ENCODE measurements around the gene ZNF488.

Gene ZNF488

DNA sequence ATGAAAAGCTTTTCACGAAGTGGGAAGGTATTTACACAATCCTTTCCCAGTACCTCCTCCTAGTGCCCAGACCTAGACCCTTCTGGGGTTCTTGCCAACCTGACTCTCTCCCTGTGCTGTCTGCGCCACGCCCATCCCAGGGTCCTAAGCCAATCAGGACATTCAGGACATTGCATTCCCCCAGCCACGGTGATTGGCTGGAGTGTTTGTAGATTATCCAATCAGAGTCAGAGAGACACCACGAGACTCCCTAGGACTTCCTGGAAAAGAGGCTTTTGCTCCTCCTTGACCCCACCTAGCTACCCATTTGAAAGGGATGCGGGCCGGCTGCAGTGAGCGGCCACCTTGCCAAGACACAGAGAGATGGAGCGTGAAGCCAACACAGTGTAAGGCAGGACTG lies 65.4 kb downstream of the ZNF488 start:
- Histone ChIP-seq H3K4me3 (ENCODE audit: low read length) (no peak overlapping the region), H2BK5ac (ENCODE audit: low read length) (no peak overlapping the region), H3K18ac (ENCODE audit: low read length) (no peak overlapping the region), H3K79me1 (ENCODE audit: low read length) (no peaks in the 10 kb centered on the region), H3K27me3 (ENCODE audit: insufficient read depth, low read length, poor library complexity) (no peaks in the 10 kb centered on the region), H3K4me1 (ENCODE audit: control insufficient read depth, low read depth, low read length) (no peaks in the 10 kb centered on the region), H2BK120ac (ENCODE audit: low read depth, low read length) (no peak overlapping the region), H3K9ac (ENCODE audit: low read length) (no peak overlapping the region), H4K5ac (ENCODE audit: low read length) (no peak overlapping the region), H2BK15ac (replicated peaks; ENCODE audit: low read depth) (no peak overlapping the region), H3K4ac (ENCODE audit: low read depth, low read length) (no peak overlapping the region), H3K4me2 (ENCODE audit: low read length) (no peak overlapping the region), H3K36me3 (ENCODE audit: control insufficient read depth, insufficient read depth, low read length) (no peaks in the 10 kb centered on the region), H3K23ac (ENCODE audit: low read length) (no peak overlapping the region), H3K27ac (ENCODE audit: low read depth, low read length) (no peak overlapping the region), H4K8ac (ENCODE audit: low read depth, low read length) (no peak overlapping the region), H3K79me2 (ENCODE audit: control insufficient read depth, insufficient read depth, low read length) (no peaks in the 10 kb centered on the region), H2AK5ac (ENCODE audit: low read length) (no peak overlapping the region), H3K56ac (ENCODE audit: low read length) (no peak overlapping the region)
- no CpG with 5 or more reads among the region's 9 CpGs for WGBS (ENCODE audit: extremely low coverage, insufficient coverage, low lambda C conversion rate)
- DNase-seq = peak; percentile 65

DNA sequence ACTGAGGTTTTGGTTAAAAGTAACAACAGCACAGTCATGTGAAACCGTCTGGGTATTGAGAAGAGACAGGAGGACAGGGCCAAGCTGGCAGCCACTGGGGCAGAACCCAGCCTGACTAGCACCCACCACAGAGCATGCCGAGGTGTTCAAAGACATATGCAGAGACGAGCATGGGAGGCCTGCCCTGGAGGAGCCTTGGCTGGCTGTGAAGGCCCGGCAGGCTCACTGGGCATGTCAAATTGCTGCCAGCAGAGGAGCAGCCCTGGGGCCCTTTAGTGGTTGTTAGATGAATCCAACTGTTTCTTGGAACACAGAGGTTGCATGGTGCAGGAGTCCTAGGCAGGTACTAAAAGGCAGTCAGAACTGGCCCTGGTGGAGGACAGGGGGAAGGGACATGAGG lies 66.8 kb downstream of the ZNF488 start:
- Histone ChIP-seq H3K79me2 (ENCODE audit: control insufficient read depth, insufficient read depth, low read length) (no peaks in the 10 kb centered on the region), H4K5ac (ENCODE audit: low read length) (no peak overlapping the region), H2BK15ac (replicated peaks; ENCODE audit: low read depth) (no peak overlapping the region), H3K23ac (ENCODE audit: low read length) (no peak overlapping the region), H3K4me3 (ENCODE audit: low read length) (no peak overlapping the region), H3K36me3 (ENCODE audit: control insufficient read depth, insufficient read depth, low read length) (no peaks in the 10 kb centered on the region), H2BK120ac (ENCODE audit: low read depth, low read length) (no peak overlapping the region), H3K4ac (ENCODE audit: low read depth, low read length) (no peak overlapping the region), H3K18ac (ENCODE audit: low read length) (no peak overlapping the region), H3K27ac (ENCODE audit: low read depth, low read length) (no peak overlapping the region), H2BK5ac (ENCODE audit: low read length) (no peak overlapping the region), H3K27me3 (ENCODE audit: insufficient read depth, low read length, poor library complexity) (no peaks in the 10 kb centered on the region), H2AK5ac (ENCODE audit: low read length) (no peak overlapping the region), H3K4me1 (ENCODE audit: control insufficient read depth, low read depth, low read length) (no peaks in the 10 kb centered on the region), H3K9ac (ENCODE audit: low read length) (no peak overlapping the region), H3K79me1 (ENCODE audit: low read length) (no peaks in the 10 kb centered on the region), H3K4me2 (ENCODE audit: low read length) (no peak overlapping the region), H4K8ac (ENCODE audit: low read depth, low read length) (no peak overlapping the region), H3K56ac (ENCODE audit: low read length) (no peak overlapping the region)
- DNase-seq = peak; percentile 18
- WGBS (ENCODE audit: extremely low coverage, insufficient coverage, low lambda C conversion rate) = no CpG with 5 or more reads among the region's 4 CpGs

DNA sequence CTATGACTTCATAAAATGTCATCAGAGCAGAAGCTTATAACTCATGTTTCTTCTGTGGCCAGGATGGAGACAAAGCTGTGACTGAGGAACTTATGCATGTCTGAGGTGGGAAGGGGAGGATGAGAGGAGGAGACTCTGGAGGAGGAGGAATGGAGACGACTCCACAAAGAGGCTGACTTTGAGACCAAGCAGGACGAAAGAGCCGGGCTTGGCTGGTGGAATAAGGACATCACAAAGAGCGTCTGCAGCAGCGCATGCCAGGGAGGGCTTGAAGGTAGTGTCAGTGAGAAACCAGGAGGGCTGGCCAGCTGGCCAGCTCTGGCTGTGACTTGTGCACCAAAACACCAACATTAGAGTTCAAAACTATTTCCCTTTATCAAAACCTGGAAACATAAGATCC lies 68.0 kb downstream of the ZNF488 start:
- WGBS (ENCODE audit: extremely low coverage, insufficient coverage, low lambda C conversion rate) = no CpG with 5 or more reads among the region's 5 CpGs
- H3K9ac ChIP-seq (ENCODE audit: low read length) = no peak overlapping the region
- H2AK5ac ChIP-seq (ENCODE audit: low read length) = no peak overlapping the region

More for the DNA sequence above, 68.0 kb downstream of the ZNF488 start:
- Histone ChIP-seq H3K4me1 (ENCODE audit: control insufficient read depth, low read depth, low read length) (no peaks in the 10 kb centered on the region), H2BK120ac (ENCODE audit: low read depth, low read length) (no peak overlapping the region), H3K23ac (ENCODE audit: low read length) (no peak overlapping the region), H3K4me2 (ENCODE audit: low read length) (no peak overlapping the region), H3K18ac (ENCODE audit: low read length) (no peak overlapping the region), H3K4ac (ENCODE audit: low read depth, low read length) (no peak overlapping the region), H3K36me3 (ENCODE audit: control insufficient read depth, insufficient read depth, low read length) (no peaks in the 10 kb centered on the region), H3K56ac (ENCODE audit: low read length) (no peak overlapping the region), H3K79me2 (ENCODE audit: control insufficient read depth, insufficient read depth, low read length) (no peaks in the 10 kb centered on the region), H4K5ac (ENCODE audit: low read length) (no peak overlapping the region), H3K27me3 (ENCODE audit: insufficient read depth, low read length, poor library complexity) (no peaks in the 10 kb centered on the region), H4K8ac (ENCODE audit: low read depth, low read length) (no peak overlapping the region), H3K27ac (ENCODE audit: low read depth, low read length) (no peak overlapping the region), H3K4me3 (ENCODE audit: low read length) (no peak overlapping the region), H2BK5ac (ENCODE audit: low read length) (no peak overlapping the region), H2BK15ac (replicated peaks; ENCODE audit: low read depth) (no peak overlapping the region), H3K79me1 (ENCODE audit: low read length) (no peaks in the 10 kb centered on the region)
- DNase-seq = no peak

All from mesendoderm (in vitro differentiated cells).